SK-N-SH (cell line): ENCODE data around the gene LEFTY1. TPM values are rescaled to one million over a fixed set of nuclear protein-coding genes. Genes with fewer than 3 reads are reported as not detected.

Source experiments
- CTCF ChIA-PET: fragments of 300-600, 350-600 bp; formaldehyde crosslinking; extraction: SDS; loops from one replicate; lab custom pipeline; 2021; lab: Yijun Ruan, JAX
- POLR2A ChIA-PET: fragments of 350-600 bp; sonication (Branson Sonifier 250); formaldehyde crosslinking; extraction: SDS; loops from one replicate; lab custom pipeline; 2020; ENCODE audit warnings: antibody characterized with exemption, inconsistent platforms; lab: Yijun Ruan, JAX
- DNase-seq: peaks from one replicate; pipeline ENCODE4 v3.0.0; 2012
- H2AFZ ChIP-seq: fragments of 200-600 bp; sonication (generic); 2 replicates; pipeline ENCODE4 v1.8.1; 2016; ENCODE audit warnings: antibody characterized with exemption, mild to moderate bottlenecking, low read depth
- H3F3A ChIP-seq: fragments of 200-600 bp; sonication (generic); replicated peaks from 2 replicates; pipeline ENCODE3; 2016; ENCODE audit warnings: antibody characterized with exemption, mild to moderate bottlenecking; ENCODE audit not compliant: insufficient read depth
- H3K27ac ChIP-seq, 2 experiments: fragments of 200-500 bp in 1 of 2; fragments of 200-600 bp in 1 of 2; sonication (Bioruptor generic) in 1 of 2; sonication (generic), shearing (Covaris generic) in 1 of 2; 2 replicates each; pipeline versions ENCODE4 v1.5.1 to v1.6.1; 2014 to 2016; ENCODE audit warnings: low read depth in 2 of 2, inconsistent platforms in 1 of 2, low read length in 1 of 2, mild to moderate bottlenecking in 1 of 2, mixed read lengths in 1 of 2
- H3K27me3 ChIP-seq: fragments of 200-600 bp; sonication (generic), shearing (Covaris generic); 2 replicates; pipeline ENCODE4 v1.6.1; 2016; ENCODE audit warnings: mixed run types; ENCODE audit not compliant: insufficient read depth
- H3K36me3 ChIP-seq, 2 experiments: fragments of 200-500 bp in 1 of 2; fragments of 200-600 bp in 1 of 2; sonication (Bioruptor generic) in 1 of 2; sonication (generic) in 1 of 2; replicated peaks in 1 of 2; 2 replicates each; pipeline versions ENCODE3 to v1.5.1; 2014 to 2016; ENCODE audit warnings: low read length in 1 of 2, mild to moderate bottlenecking in 1 of 2; ENCODE audit not compliant: insufficient read depth in 2 of 2, control insufficient read depth in 1 of 2
- H3K4me1 ChIP-seq, 2 experiments: fragments of 200-500 bp in 1 of 2; fragments of 200-600 bp in 1 of 2; sonication (Bioruptor generic) in 1 of 2; sonication (generic), shearing (Covaris generic) in 1 of 2; 2 replicates each; pipeline versions ENCODE4 v1.5.1 to v1.6.1; 2014 to 2016; ENCODE audit warnings: low read depth in 1 of 2, low read length in 1 of 2, mixed run types in 1 of 2; ENCODE audit not compliant: insufficient read depth in 2 of 2, control insufficient read depth in 1 of 2
- H3K4me2 ChIP-seq: fragments of 200-600 bp; sonication (generic), shearing (Covaris generic); 2 replicates; pipeline ENCODE4 v1.6.1; 2017; ENCODE audit warnings: mixed run types
- H3K4me3 ChIP-seq, 2 experiments: fragments of 200-500 bp in 1 of 2; fragments of 200-600 bp in 1 of 2; sonication (Bioruptor generic) in 1 of 2; sonication (generic), shearing (Covaris generic) in 1 of 2; 2 replicates each; pipeline versions ENCODE4 v1.5.1 to v1.8.1; 2014 to 2016; ENCODE audit warnings: low read depth in 2 of 2, inconsistent platforms in 1 of 2, low read length in 1 of 2, mild to moderate bottlenecking in 1 of 2, mixed read lengths in 1 of 2, moderate library complexity in 1 of 2
- H3K79me2 ChIP-seq: fragments of 200-600 bp; sonication (generic); 2 replicates; pipeline ENCODE4 v1.8.1; 2017; ENCODE audit warnings: mild to moderate bottlenecking; ENCODE audit not compliant: insufficient read depth
- H3K9ac ChIP-seq: fragments of 200-600 bp; sonication (generic); 2 replicates; pipeline ENCODE4 v1.6.1; 2017; ENCODE audit warnings: mixed run types
- H3K9me2 ChIP-seq: fragments of 200-600 bp; sonication (generic); 2 replicates; pipeline ENCODE4 v1.6.1; 2017; ENCODE audit warnings: mixed run types
- H3K9me3 ChIP-seq: fragments of 200-600 bp; sonication (generic); 2 replicates; pipeline ENCODE4 v1.6.1; 2017; ENCODE audit warnings: mixed run types, mild to moderate bottlenecking, moderate library complexity
- H4K20me1 ChIP-seq: fragments of 200-600 bp; sonication (generic); 2 replicates; pipeline ENCODE4 v1.6.1; 2017; ENCODE audit warnings: mild to moderate bottlenecking, mixed run types; ENCODE audit not compliant: insufficient read depth
- CHD2 ChIP-seq: fragments of 150-350 bp; IDR thresholded peaks from 2 replicates; pipeline ENCODE4 v1.6.1; 2018; ENCODE audit warnings: low read length; ENCODE audit not compliant: partially characterized antibody
- CTCF ChIP-seq: fragments of 200-600 bp; sonication (generic); IDR thresholded peaks from 2 replicates; pipeline ENCODE4 v1.6.1; 2017; ENCODE audit warnings: antibody characterized with exemption, mild to moderate bottlenecking, moderate library complexity
- EP300 ChIP-seq, 2 experiments: IDR thresholded peaks; 2 replicates each; pipeline versions ENCODE4 v1.4.0 to v1.6.1; 2012; ENCODE audit warnings: borderline replicate concordance in 1 of 2, low read depth in 1 of 2, low read length in 1 of 2
- FOXJ3 ChIP-seq: sonication (generic); formaldehyde crosslinking; IDR thresholded peaks from 2 replicates; pipeline ENCODE4 v1.5.1; 2020; ENCODE audit warnings: mild to moderate bottlenecking, missing genetic modification reagents
- FOXM1 ChIP-seq: IDR thresholded peaks from 2 replicates; pipeline ENCODE4 v1.4.0; 2012; ENCODE audit warnings: low read depth, mild to moderate bottlenecking
- GATA2 ChIP-seq: sonication (generic); formaldehyde crosslinking; IDR thresholded peaks from 2 replicates; pipeline ENCODE4 v1.5.0; 2020; ENCODE audit warnings: mild to moderate bottlenecking, missing genetic modification reagents
- JUND ChIP-seq: IDR thresholded peaks from 2 replicates; pipeline ENCODE4 v1.4.0; 2012
- MAX ChIP-seq: IDR thresholded peaks from 2 replicates; pipeline ENCODE4 v1.4.0; 2012; ENCODE audit warnings: low read depth
- MXI1 ChIP-seq: IDR thresholded peaks from 2 replicates; pipeline ENCODE4 v1.6.1; 2012; ENCODE audit warnings: mild to moderate bottlenecking, low read depth, low read length, improper control_type of control experiment
- NFIC ChIP-seq: IDR thresholded peaks from 2 replicates; pipeline ENCODE4 v1.4.0; 2012; ENCODE audit warnings: borderline replicate concordance
- RAD21 ChIP-seq: IDR thresholded peaks from 2 replicates; pipeline ENCODE4 v1.6.1; 2012; ENCODE audit warnings: mild to moderate bottlenecking, low read length
- RCOR1 ChIP-seq: fragments of 150-350 bp; IDR thresholded peaks from 2 replicates; pipeline ENCODE4 v1.6.1; 2017; ENCODE audit warnings: antibody characterized with exemption, low read length
- RFX5 ChIP-seq: IDR thresholded peaks from 2 replicates; pipeline ENCODE4 v1.6.1; 2012; ENCODE audit warnings: mild to moderate bottlenecking, improper control_type of control experiment, low read length
- RXRA ChIP-seq: IDR thresholded peaks from 2 replicates; pipeline ENCODE4 v1.4.0; 2012; ENCODE audit warnings: low read depth, mild to moderate bottlenecking, borderline replicate concordance
- SMC3 ChIP-seq: IDR thresholded peaks from 2 replicates; pipeline ENCODE4 v1.6.1; 2012; ENCODE audit warnings: low read depth, low read length, improper control_type of control experiment
- TAF1 ChIP-seq: IDR thresholded peaks from 2 replicates; pipeline ENCODE4 v1.6.1; 2012; ENCODE audit warnings: low read depth, mild to moderate bottlenecking, low read length, moderate library complexity, borderline replicate concordance
- TCF12 ChIP-seq: IDR thresholded peaks from 2 replicates; pipeline ENCODE4 v1.4.0; 2012
- USF2 ChIP-seq: fragments of 150-350 bp; IDR thresholded peaks from 2 replicates; pipeline ENCODE4 v1.6.1; 2017; ENCODE audit warnings: antibody characterized with exemption, low read length, low read depth, borderline replicate concordance
- whole genome bisulfite sequencing: methylation state at CpG from one replicate; pipeline ENCODE4 v1.1.6; 2017; ENCODE audit warnings: low lambda C conversion rate; 5-methylcytosine and 5-hydroxymethylcytosine counted together
- polyA plus RNA-seq, 3 experiments: library from polyadenylated mRNA; depleted of rRNA; stranded (reverse); fragments of >200 nt; gene quantifications; 2 replicates each; pipeline ENCODE4 v1.2.3, GENCODE V29; 2012
- TF ChIP-seq, protein P1 (sequence below): IDR thresholded peaks from 2 replicates; pipeline ENCODE4 v1.4.0; 2012; ENCODE audit warnings: low read depth, borderline replicate concordance
- TF ChIP-seq, protein P2 (sequence below): fragments of 150-350 bp; IDR thresholded peaks from 2 replicates; pipeline ENCODE4 v1.6.1; 2016; ENCODE audit warnings: mild to moderate bottlenecking, low read depth, low read length

The LEFTY1 gene
- polyA plus RNA-seq, 1 of the 3 experiments (the other 2 are of a cell fraction), result 0.07 TPM

DNA sequence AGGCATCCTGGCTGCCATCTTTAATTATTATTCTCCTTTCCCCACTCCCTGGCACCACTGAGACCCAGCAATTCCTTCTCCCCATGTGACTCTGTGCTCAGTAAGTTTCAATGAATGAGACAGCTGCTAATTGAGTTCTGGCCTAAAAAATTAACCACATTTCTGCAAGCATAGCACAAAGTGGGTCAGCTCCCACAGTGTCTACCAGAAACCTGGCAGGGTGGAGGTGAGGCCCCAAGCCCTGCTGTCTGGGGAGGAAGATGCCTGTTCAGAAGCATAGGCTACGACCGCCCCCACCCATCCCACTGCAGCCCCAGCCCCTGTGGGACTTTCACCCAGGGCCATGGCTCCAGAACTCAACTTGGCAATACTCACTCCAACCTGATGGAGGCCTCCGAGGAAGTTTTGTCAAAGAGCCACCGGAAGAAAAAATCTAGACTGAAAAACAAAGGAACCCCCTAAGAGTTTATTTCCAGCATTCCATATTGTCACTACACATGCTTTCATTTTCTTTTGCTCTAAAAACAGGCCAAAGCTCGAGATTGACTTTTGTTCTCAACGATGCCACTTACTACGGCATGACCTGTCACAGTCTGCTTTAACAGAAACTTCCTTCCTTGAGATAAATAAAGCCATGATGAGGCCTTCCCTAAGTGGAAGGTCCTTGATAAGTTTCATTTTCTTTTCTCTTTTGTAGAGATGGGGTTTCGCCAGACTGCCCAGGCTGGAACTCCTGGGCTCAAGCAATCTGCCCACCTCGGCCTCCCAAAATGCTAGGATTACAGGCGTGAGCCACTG is 33.2 kb downstream of the LEFTY1 start:
- Histone ChIP-seq H2AFZ (no peak overlapping the region), H3K9me3 (no peaks in the 10 kb centered on the region)

DNA sequence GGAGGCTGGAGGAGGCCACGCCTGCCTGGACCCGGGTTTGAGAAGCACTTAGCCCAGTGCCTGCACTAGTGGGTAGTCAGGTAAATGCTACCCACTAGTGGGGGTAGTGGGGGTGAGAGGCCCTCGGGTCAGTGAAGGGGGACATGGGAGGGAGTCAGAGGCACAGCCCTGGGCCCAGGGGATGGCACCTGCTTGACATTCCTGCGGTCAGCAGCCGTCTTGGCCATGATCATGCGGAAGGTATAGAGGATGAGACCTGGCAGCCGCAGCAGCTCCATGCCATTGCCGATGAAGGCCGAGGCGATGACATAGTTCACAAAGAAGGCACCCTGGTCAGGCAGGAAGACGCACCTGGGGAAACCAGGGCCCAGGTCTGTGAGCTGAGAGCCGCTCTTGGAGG is 35.5 kb downstream of the LEFTY1 start:
- H3K4me2 ChIP-seq, result no peak overlapping the region
- 94% methylated on average over 11 of the region's 12 CpGs for WGBS
- CTCF ChIA-PET, result interaction anchor here (0.8 kb wide), 1 partner anchor 10 kb away, joined by 3 read pairs; no protein-coding TSS in a partner anchor
- peaks cover 0 to 3% of the 10 kb centered on the region in 2 experiments for H3K36me3 ChIP-seq
- peaks cover 0 to 4% of the 10 kb centered on the region in 2 experiments; a peak in 1 of 4 replicates for H3K4me1 ChIP-seq
- H3F3A ChIP-seq, result no peaks in the 10 kb centered on the region
- no peaks in the 10 kb centered on the region for H4K20me1 ChIP-seq
- no peak for DNase-seq
- H3K27me3 ChIP-seq, result no peaks in the 10 kb centered on the region
- no peaks in the 10 kb centered on the region for H3K9me3 ChIP-seq
- no peak for TF ChIP-seq MAX
- no peak for TF ChIP-seq RFX5
- TF ChIP-seq CTCF, result no peak
- no peak for TF ChIP-seq RAD21
- no peak for TF ChIP-seq EP300 (IDR thresholded peaks at IDR 0.05; ENCODE audit: borderline replicate concordance in 1 of 2, low read depth in 1 of 2, low read length in 1 of 2)
- no peak for TF ChIP-seq JUND
- TF ChIP-seq TCF12, result no peak
- no peak for TF ChIP-seq CHD2
- TF ChIP-seq TAF1, result no peak
- TF ChIP-seq, protein P1, sequence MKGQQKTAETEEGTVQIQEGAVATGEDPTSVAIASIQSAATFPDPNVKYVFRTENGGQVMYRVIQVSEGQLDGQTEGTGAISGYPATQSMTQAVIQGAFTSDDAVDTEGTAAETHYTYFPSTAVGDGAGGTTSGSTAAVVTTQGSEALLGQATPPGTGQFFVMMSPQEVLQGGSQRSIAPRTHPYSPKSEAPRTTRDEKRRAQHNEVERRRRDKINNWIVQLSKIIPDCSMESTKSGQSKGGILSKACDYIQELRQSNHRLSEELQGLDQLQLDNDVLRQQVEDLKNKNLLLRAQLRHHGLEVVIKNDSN, result no peak
- TF ChIP-seq RCOR1, result no peak
- no peak for TF ChIP-seq FOXJ3 (CRISPR knock-in tag)
- TF ChIP-seq RXRA, result no peak
- TF ChIP-seq FOXM1, result no peak
- TF ChIP-seq, protein P2, sequence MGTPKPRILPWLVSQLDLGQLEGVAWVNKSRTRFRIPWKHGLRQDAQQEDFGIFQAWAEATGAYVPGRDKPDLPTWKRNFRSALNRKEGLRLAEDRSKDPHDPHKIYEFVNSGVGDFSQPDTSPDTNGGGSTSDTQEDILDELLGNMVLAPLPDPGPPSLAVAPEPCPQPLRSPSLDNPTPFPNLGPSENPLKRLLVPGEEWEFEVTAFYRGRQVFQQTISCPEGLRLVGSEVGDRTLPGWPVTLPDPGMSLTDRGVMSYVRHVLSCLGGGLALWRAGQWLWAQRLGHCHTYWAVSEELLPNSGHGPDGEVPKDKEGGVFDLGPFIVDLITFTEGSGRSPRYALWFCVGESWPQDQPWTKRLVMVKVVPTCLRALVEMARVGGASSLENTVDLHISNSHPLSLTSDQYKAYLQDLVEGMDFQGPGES, result no peak
- TF ChIP-seq NFIC, result no peak
- no peak for TF ChIP-seq USF2
- TF ChIP-seq SMC3, result no peak
- TF ChIP-seq MXI1, result no peak
- no peak for TF ChIP-seq GATA2 (CRISPR knock-in tag)
- no peak overlapping the region for H3K4me3 ChIP-seq
- no peak overlapping the region for H2AFZ ChIP-seq
- POLR2A ChIA-PET, result no interaction called here
- H3K9me2 ChIP-seq, result no peaks in the 10 kb centered on the region
- no peaks in the 10 kb centered on the region for H3K79me2 ChIP-seq
- no peak overlapping the region for H3K27ac ChIP-seq
- H3K9ac ChIP-seq, result no peak overlapping the region

More for the DNA sequence above, 33.2 kb downstream of the LEFTY1 start:
- Histone ChIP-seq H3K4me3 (no peak overlapping the region), H3K9ac (no peak overlapping the region), H3K27ac (no peak overlapping the region), H3K79me2 (no peaks in the 10 kb centered on the region), H3K9me2 (no peaks in the 10 kb centered on the region), H3K4me2 (no peak overlapping the region), H3K4me1 (no peaks in the 10 kb centered on the region), H3K27me3 (no peaks in the 10 kb centered on the region), H3K36me3 (peaks cover 0 to 4% of the 10 kb centered on the region in 2 experiments), H4K20me1 (no peaks in the 10 kb centered on the region), H3F3A (no peaks in the 10 kb centered on the region)
- WGBS, result 92% methylated on average over 10 of the region's 10 CpGs
- POLR2A ChIA-PET, result interaction anchor here (0.6 kb wide), 1 partner anchor 22 kb away, joined by 3 read pairs; no protein-coding TSS in a partner anchor
- no peak for DNase-seq
- TF ChIP-seq JUND (no peak), TCF12 (no peak)
- CTCF ChIA-PET, result interaction anchor here (0.7 to 1.2 kb wide), 3 partner anchors 78 to 381 kb away, joined by 3 read pairs; partner anchors contain the start of gene SRP9
